ENCODE data around the gene MRPL2.
A peak's percentile ranks its signal among the peaks of the same experiment; 100 is the strongest.

GRCh38 chr6:43093436-43094289 lies 34.4 kb upstream of the MRPL2 start:
- no peak for TF ChIP-seq RAD21 (IDR thresholded peaks at IDR 0.05)
- no peak for TF ChIP-seq CTCF (IDR thresholded peaks at IDR 0.05; ENCODE audit: low read depth, low read length, missing input control)
- TF ChIP-seq GABPA (IDR thresholded peaks at IDR 0.05 in 1 of 2, conservative IDR thresholded peaks at IDR 0.05 in 1 of 2) = peak in 1 of 2 donors; percentile 13
- TF ChIP-seq EGR1 (IDR thresholded peaks at IDR 0.05; ENCODE audit: low read depth in 2 of 2) = no peak
- no peak for TF ChIP-seq YY1 (IDR thresholded peaks at IDR 0.05)
- peak; percentile 50 for TF ChIP-seq SP1 (IDR thresholded peaks at IDR 0.05)
- no peak for TF ChIP-seq HNF4A (conservative IDR thresholded peaks at IDR 0.05)

Measured in liver (tissue), 3 donors.